ENCODE measurements around the gene IFI27L2.

DNA sequence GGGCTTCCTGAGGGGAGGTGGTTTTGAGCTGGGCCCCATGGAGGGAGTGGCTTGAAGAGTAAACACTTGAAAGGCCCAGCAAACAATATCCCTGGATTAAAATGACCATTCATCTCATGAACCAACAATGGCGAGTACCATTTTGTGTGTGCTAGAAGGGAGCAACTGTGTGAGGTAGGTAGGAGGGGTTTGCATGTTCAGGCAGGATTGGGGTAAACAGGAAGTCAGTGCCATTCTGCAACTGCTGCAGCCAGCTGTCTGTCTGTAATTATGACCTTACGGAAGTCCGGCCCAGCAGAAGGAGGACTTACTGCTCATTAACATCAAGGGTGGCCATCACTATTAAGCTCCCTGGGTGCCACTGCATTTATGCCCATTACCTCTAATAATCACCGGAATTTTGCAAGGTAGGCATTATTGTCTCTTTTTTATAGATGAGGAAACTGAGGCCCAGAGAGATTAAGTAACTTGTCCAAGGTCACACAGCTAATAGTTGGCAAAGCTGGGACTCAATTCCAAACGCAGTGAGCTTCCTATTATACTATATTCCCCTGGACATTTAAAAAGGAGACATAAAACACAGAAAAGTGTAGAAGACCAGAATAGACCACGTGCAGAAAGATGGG, 16.6 kb upstream of the IFI27L2 start:
- TF ChIP-seq, protein P1, sequence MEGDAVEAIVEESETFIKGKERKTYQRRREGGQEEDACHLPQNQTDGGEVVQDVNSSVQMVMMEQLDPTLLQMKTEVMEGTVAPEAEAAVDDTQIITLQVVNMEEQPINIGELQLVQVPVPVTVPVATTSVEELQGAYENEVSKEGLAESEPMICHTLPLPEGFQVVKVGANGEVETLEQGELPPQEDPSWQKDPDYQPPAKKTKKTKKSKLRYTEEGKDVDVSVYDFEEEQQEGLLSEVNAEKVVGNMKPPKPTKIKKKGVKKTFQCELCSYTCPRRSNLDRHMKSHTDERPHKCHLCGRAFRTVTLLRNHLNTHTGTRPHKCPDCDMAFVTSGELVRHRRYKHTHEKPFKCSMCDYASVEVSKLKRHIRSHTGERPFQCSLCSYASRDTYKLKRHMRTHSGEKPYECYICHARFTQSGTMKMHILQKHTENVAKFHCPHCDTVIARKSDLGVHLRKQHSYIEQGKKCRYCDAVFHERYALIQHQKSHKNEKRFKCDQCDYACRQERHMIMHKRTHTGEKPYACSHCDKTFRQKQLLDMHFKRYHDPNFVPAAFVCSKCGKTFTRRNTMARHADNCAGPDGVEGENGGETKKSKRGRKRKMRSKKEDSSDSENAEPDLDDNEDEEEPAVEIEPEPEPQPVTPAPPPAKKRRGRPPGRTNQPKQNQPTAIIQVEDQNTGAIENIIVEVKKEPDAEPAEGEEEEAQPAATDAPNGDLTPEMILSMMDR (conservative IDR thresholded peaks at IDR 0.05; ENCODE audit: low read depth, low read length): no peak
- TF ChIP-seq EZH2 (IDR thresholded peaks at IDR 0.05; ENCODE audit: borderline replicate concordance, low read depth, low read length, poor library complexity, severe bottlenecking): no peak

Data from A673 (cell line).